Activated CD8-positive, alpha-beta T cell treated with anti-CD3 and anti-CD28 coated beads for 36 hours (primary cell): ENCODE results near the gene CEBPE. TPM values are rescaled to one million over a fixed set of nuclear protein-coding genes. Genes with fewer than 3 reads are reported as not detected.
A peak's percentile ranks its signal among the peaks of the same experiment; 100 is the strongest.

ENCODE experiments used
- ATAC-seq: fragments of 200-7000 bp; cut with Tn5 transposase; one replicate; pipeline ENCODE4 v1.10.0; 2021; ENCODE audit warnings: mild to moderate bottlenecking, moderate library complexity
- CTCF ChIA-PET: fragments of 350-600 bp; sonication (Branson Sonifier 250); formaldehyde crosslinking; loops from one replicate; lab custom pipeline; 2021; ENCODE audit warnings: antibody characterized with exemption; lab: Charles Lee
- POLR2A ChIA-PET: fragments of 350-600 bp; sonication (Branson Sonifier 250); formaldehyde crosslinking; loops from one replicate; lab custom pipeline; 2021; ENCODE audit warnings: antibody characterized with exemption; lab: Charles Lee
- DNase-seq: peaks from one replicate; pipeline ENCODE4 v3.0.0-alpha.2; 2020
- H3K27ac Mint-ChIP-seq: one replicate; pipeline ENCODE4 v1.8.0; 2021; ENCODE audit warnings: mild to moderate bottlenecking, mixed read lengths
- H3K27me3 Mint-ChIP-seq: one replicate; pipeline ENCODE4 v1.8.0; 2021; ENCODE audit warnings: mixed read lengths
- H3K36me3 Mint-ChIP-seq: one replicate; pipeline ENCODE4 v1.8.0; 2021; ENCODE audit warnings: low read depth, mixed read lengths
- H3K4me1 Mint-ChIP-seq: one replicate; pipeline ENCODE4 v1.8.0; 2021; ENCODE audit warnings: low read depth, mixed read lengths
- H3K4me3 Mint-ChIP-seq: one replicate; pipeline ENCODE4 v1.8.0; 2021; ENCODE audit warnings: mild to moderate bottlenecking, moderate library complexity, mixed read lengths
- H3K9me3 Mint-ChIP-seq: one replicate; pipeline ENCODE4 v1.8.0; 2021; ENCODE audit warnings: mixed read lengths
- CTCF ChIP-seq: fragments of 200-600 bp; IDR thresholded peaks from one replicate; pipeline ENCODE4 v1.8.0; 2022; ENCODE audit warnings: antibody characterized with exemption, mild to moderate bottlenecking
- intact Hi-C: fragments of 100-400 bp; cut with micrococcal nuclease; formaldehyde crosslinking; loops from one replicate; pipeline ENCODE4 v1.10.0; 2022
- total RNA-seq, 2 experiments: library from RNA; stranded (reverse); gene quantifications; one replicate each; pipeline ENCODE4 v1.2.3, GENCODE V29; 2021

CEBPE gene
- total RNA-seq, 2 experiments from 2014 or later: 0.27 to 0.34 TPM

DNA sequence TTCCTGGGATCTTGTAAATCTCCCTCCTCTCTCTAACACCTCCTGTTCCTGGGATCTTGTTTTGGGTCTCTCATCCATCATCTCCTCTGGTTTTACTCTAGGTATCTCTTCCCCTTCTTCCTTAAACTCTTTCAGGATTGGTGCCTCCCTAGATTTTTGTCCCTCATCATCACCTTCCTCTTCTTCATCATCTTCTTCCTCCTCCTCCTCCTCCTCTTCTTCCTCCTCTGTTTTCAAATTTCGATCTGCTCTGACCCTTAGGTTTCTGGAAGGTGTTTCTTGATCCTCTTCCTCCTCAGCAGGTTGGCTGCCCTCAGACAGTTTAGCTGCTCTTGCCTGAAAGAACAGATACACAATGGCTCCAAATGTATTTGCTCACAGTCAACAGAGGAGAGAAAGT is 38.6 kb downstream of the CEBPE start:
- no peaks in the 10 kb centered on the region for H3K27me3 Mint-ChIP-seq
- peaks cover 11% of the 10 kb centered on the region for H3K4me1 Mint-ChIP-seq
- H3K4me3 Mint-ChIP-seq: no peak overlapping the region
- intact Hi-C loops: no loop called here
- ATAC-seq (no peak), DNase-seq (no peak)
- no peak for TF ChIP-seq CTCF
- peak overlapping the region; percentile 17 for H3K27ac Mint-ChIP-seq
- peaks cover 39% of the 10 kb centered on the region for H3K36me3 Mint-ChIP-seq
- CTCF ChIA-PET: interaction anchor here (0.9 to 4.9 kb wide), 6 partner anchors 9 to 150 kb away, joined by 3 to 29 read pairs (median 4); partner anchors contain the start of gene ACIN1
- no peaks in the 10 kb centered on the region for H3K9me3 Mint-ChIP-seq
- POLR2A ChIA-PET: interaction anchor here (1.2 to 1.7 kb wide), 2 partner anchors 9 to 14 kb away, joined by 5 to 7 read pairs; partner anchors contain the start of gene ACIN1

DNA sequence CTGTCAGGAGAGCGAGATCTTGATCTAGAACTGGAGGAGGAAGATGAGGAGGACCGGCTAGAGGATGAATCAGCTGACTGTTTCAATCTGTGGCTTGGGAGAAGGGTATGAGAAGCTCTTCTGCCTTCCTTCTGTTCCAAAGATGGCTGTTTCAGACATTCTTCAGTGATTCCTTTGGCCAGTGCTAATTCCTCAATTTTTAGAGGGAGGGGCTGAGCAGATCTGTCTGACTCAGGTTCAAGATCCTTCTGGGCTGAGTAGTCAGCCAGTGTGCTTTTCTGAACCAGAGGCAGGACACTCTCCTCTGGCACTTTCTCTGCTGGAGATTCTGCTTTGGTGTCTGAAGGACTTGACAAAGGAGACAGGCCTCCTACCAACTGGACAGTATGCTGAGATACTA is 39.3 kb downstream of the CEBPE start:
- DNase-seq (no peak), ATAC-seq (no peak)
- ChIA-PET POLR2A (no interaction called here), CTCF (interaction anchor here (0.9 to 4.9 kb wide), 5 partner anchors 8 to 149 kb away, joined by 3 to 29 read pairs (median 4); no protein-coding TSS in a partner anchor)
- H3K27me3 Mint-ChIP-seq: no peaks in the 10 kb centered on the region
- H3K4me3 Mint-ChIP-seq: no peak overlapping the region
- intact Hi-C loops: no loop called here
- no peaks in the 10 kb centered on the region for H3K9me3 Mint-ChIP-seq
- peaks cover 8% of the 10 kb centered on the region for H3K4me1 Mint-ChIP-seq
- H3K36me3 Mint-ChIP-seq: peaks cover 37% of the 10 kb centered on the region
- TF ChIP-seq CTCF: no peak
- peak overlapping the region; percentile 17 for H3K27ac Mint-ChIP-seq

- no peaks in the 10 kb centered on the region for H3K9me3 Mint-ChIP-seq
- peaks cover 35% of the 10 kb centered on the region for H3K36me3 Mint-ChIP-seq
- peak overlapping the region; percentile 38 for H3K27ac Mint-ChIP-seq
- peak; percentile 37 for ATAC-seq
- ChIA-PET CTCF (interaction anchor here (0.7 to 9.8 kb wide), 10 partner anchors 10 to 107 kb away, joined by 3 to 196 read pairs (median 34); partner anchors contain the start of genes ACIN1, AJUBA, C14orf119 and CDH24), POLR2A (interaction anchor here (2.2 kb wide), 1 partner anchor 16 kb away, joined by 12 read pairs; the partner anchor contains the start of genes ACIN1 and C14orf119)
- H3K27me3 Mint-ChIP-seq: no peaks in the 10 kb centered on the region
- no peak for DNase-seq
- intact Hi-C loops: no loop called here
- TF ChIP-seq CTCF: no peak
- no peak overlapping the region for H3K4me3 Mint-ChIP-seq
- peaks cover 5% of the 10 kb centered on the region for H3K4me1 Mint-ChIP-seq
These were observed 40.4 kb downstream of the CEBPE start for GRCh38 chr14:23078692-23079116.

- TF ChIP-seq CTCF: no peak
- DNase-seq (no peak), ATAC-seq (no peak)
- Mint-ChIP-seq H3K36me3 (peaks cover 35% of the 10 kb centered on the region), H3K27me3 (no peaks in the 10 kb centered on the region), H3K9me3 (no peaks in the 10 kb centered on the region), H3K27ac (peak overlapping the region; percentile 30), H3K4me1 (peaks cover 5% of the 10 kb centered on the region), H3K4me3 (no peak overlapping the region)
- ChIA-PET CTCF (interaction anchor here (1.0 to 9.8 kb wide), 21 partner anchors 11 to 401 kb away, joined by 3 to 196 read pairs (median 10); partner anchors contain the start of genes ACIN1, AJUBA, C14orf119 and CDH24), POLR2A (interaction anchor here (1.1 to 2.3 kb wide), 3 partner anchors 12 to 17 kb away, joined by 3 to 12 read pairs (median 10); partner anchors contain the start of genes ACIN1 and C14orf119)
- intact Hi-C loops: no loop called here
These were observed 41.1 kb downstream of the CEBPE start for GRCh38 chr14:23077962-23078361.
